ENCODE data around the gene KRTAP23-1. TPM values are rescaled to one million over a fixed set of nuclear protein-coding genes. Genes with fewer than 3 reads are reported as not detected.

KRTAP23-1 gene
- polyA plus RNA-seq, 1 experiment = not detected

- H3K4me3 ChIP-seq (ENCODE audit: low read depth, low read length) = no peak overlapping the region
- no peak overlapping the region for H3K27ac ChIP-seq (ENCODE audit: low read depth, low read length)
- H3K9me3 ChIP-seq (ENCODE audit: control insufficient read depth, insufficient read depth, low read length) = peaks cover 15% of the 10 kb centered on the region
- CTCF ChIA-PET = no interaction called here
- no peak for DNase-seq (ENCODE audit: low read depth, low spot score)
- POLR2A ChIA-PET = no interaction called here
- TF ChIP-seq, protein P1, sequence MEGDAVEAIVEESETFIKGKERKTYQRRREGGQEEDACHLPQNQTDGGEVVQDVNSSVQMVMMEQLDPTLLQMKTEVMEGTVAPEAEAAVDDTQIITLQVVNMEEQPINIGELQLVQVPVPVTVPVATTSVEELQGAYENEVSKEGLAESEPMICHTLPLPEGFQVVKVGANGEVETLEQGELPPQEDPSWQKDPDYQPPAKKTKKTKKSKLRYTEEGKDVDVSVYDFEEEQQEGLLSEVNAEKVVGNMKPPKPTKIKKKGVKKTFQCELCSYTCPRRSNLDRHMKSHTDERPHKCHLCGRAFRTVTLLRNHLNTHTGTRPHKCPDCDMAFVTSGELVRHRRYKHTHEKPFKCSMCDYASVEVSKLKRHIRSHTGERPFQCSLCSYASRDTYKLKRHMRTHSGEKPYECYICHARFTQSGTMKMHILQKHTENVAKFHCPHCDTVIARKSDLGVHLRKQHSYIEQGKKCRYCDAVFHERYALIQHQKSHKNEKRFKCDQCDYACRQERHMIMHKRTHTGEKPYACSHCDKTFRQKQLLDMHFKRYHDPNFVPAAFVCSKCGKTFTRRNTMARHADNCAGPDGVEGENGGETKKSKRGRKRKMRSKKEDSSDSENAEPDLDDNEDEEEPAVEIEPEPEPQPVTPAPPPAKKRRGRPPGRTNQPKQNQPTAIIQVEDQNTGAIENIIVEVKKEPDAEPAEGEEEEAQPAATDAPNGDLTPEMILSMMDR (IDR thresholded peaks at IDR 0.05; ENCODE audit: low read depth, low read length) = no peak
- H3K27me3 ChIP-seq (ENCODE audit: control insufficient read depth, insufficient read depth, low read length) = no peaks in the 10 kb centered on the region
These were observed 11.8 kb downstream of the KRTAP23-1 start for GRCh38 chr21:30336596-30336995.

DNA sequence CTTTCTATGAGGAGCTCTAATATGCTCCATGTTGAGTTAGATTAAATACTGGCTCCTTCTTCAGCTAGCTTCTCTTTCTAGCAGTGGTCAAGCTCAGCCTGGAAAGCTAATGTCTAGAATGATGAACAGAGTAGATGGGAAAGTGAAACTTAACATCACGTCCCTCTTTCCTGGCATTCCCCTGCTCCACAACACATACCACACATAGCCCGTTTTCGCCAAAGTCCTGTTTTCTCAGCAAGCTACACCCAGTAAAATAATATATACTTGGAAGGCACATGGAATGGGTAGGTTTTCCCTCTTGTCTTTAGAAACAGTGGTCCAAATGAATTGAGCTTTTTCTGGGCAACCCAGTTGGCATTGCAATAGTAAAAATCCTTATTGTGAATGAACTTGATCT lies 14.7 kb downstream of the KRTAP23-1 start:
- ChIA-PET POLR2A (no interaction called here), CTCF (no interaction called here)
- no peak for DNase-seq (ENCODE audit: low read depth, low spot score)
- TF ChIP-seq, protein P1 (IDR thresholded peaks at IDR 0.05; ENCODE audit: low read depth, low read length) = no peak
- no peak overlapping the region for H3K27ac ChIP-seq (ENCODE audit: low read depth, low read length)
- H3K4me3 ChIP-seq (ENCODE audit: low read depth, low read length) = no peak overlapping the region
- no peaks in the 10 kb centered on the region for H3K27me3 ChIP-seq (ENCODE audit: control insufficient read depth, insufficient read depth, low read length)
- H3K9me3 ChIP-seq (ENCODE audit: control insufficient read depth, insufficient read depth, low read length) = peaks cover 20% of the 10 kb centered on the region

DNA sequence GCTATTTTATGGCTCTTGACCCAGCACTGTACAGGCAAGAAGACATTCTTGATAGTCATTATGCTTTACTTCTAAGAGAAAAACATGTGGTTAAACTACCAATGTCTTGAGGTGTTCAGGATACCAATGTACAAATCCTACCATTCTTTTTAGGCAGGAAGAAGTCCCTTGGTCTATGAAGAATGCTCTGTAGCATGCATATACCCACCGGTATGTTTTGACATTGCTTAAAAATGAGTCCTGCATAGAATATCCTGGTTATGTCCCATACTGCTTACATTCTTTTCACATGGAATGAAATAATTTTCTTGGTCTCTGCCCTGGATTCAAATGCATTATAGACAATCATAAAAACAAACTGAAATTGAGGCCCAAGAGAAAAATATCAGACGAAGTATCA lies 15.7 kb downstream of the KRTAP23-1 start:
- ChIA-PET POLR2A (no interaction called here), CTCF (no interaction called here)
- peaks cover 20% of the 10 kb centered on the region for H3K9me3 ChIP-seq (ENCODE audit: control insufficient read depth, insufficient read depth, low read length)
- H3K27me3 ChIP-seq (ENCODE audit: control insufficient read depth, insufficient read depth, low read length) = no peaks in the 10 kb centered on the region
- no peak for DNase-seq (ENCODE audit: low read depth, low spot score)
- TF ChIP-seq, protein P1 (IDR thresholded peaks at IDR 0.05; ENCODE audit: low read depth, low read length) = no peak
- H3K4me3 ChIP-seq (ENCODE audit: low read depth, low read length) = no peak overlapping the region
- no peak overlapping the region for H3K27ac ChIP-seq (ENCODE audit: low read depth, low read length)

GRCh38 chr21:30329203-30329875 lies 19.1 kb downstream of the KRTAP23-1 start:
- TF ChIP-seq, protein P1 (IDR thresholded peaks at IDR 0.05; ENCODE audit: low read depth, low read length) = no peak
- Histone ChIP-seq H3K27me3 (ENCODE audit: control insufficient read depth, insufficient read depth, low read length) (no peaks in the 10 kb centered on the region), H3K4me3 (ENCODE audit: low read depth, low read length) (no peak overlapping the region), H3K9me3 (ENCODE audit: control insufficient read depth, insufficient read depth, low read length) (peaks cover 13% of the 10 kb centered on the region), H3K27ac (ENCODE audit: low read depth, low read length) (no peak overlapping the region)
- ChIA-PET POLR2A (no interaction called here), CTCF (no interaction called here)
- DNase-seq (ENCODE audit: low read depth, low spot score) = no peak

- H3K27me3 ChIP-seq (ENCODE audit: control insufficient read depth, insufficient read depth, low read length) = no peaks in the 10 kb centered on the region
- POLR2A ChIA-PET = no interaction called here
- no peak for DNase-seq (ENCODE audit: low read depth, low spot score)
- H3K27ac ChIP-seq (ENCODE audit: low read depth, low read length) = no peak overlapping the region
- TF ChIP-seq, protein P1 (IDR thresholded peaks at IDR 0.05; ENCODE audit: low read depth, low read length) = no peak
- H3K4me3 ChIP-seq (ENCODE audit: low read depth, low read length) = no peak overlapping the region
- peaks cover 5% of the 10 kb centered on the region; the same call in 1 of the 2 replicates for H3K9me3 ChIP-seq (ENCODE audit: control insufficient read depth, insufficient read depth, low read length)
- CTCF ChIA-PET = no interaction called here
These were observed 22.0 kb downstream of the KRTAP23-1 start for GRCh38 chr21:30326390-30326789.

Measured in AG04450 (cell line).